H9 (cell line): Measurements from ENCODE around the gene PLCB1. TPM values are rescaled to one million over a fixed set of nuclear protein-coding genes. Genes with fewer than 3 reads are reported as not detected.

ENCODE experiments used
- DNase-seq: peaks from one replicate; pipeline ENCODE4 v3.0.0-alpha.2; 2017
- H2AFZ ChIP-seq: one replicate; pipeline ENCODE4 v1.6.1; 2013; ENCODE audit warnings: mild to moderate bottlenecking, low read length, control low read depth, moderate library complexity
- H2AK5ac ChIP-seq: 2 replicates; pipeline ENCODE4 v1.6.1; 2013; ENCODE audit warnings: low read length, control low read depth, mixed read lengths; ENCODE audit not compliant: insufficient read length
- H2BK120ac ChIP-seq: one replicate; pipeline ENCODE4 v1.6.1; 2013; ENCODE audit warnings: low read depth, mild to moderate bottlenecking, low read length, control low read depth, inconsistent platforms; ENCODE audit not compliant: poor library complexity, severe bottlenecking
- H2BK12ac ChIP-seq: 2 replicates; pipeline ENCODE4 v1.6.1; 2013; ENCODE audit warnings: low read length, control low read depth, mixed read lengths, low read depth; ENCODE audit not compliant: insufficient read length
- H2BK15ac ChIP-seq: 2 replicates; pipeline ENCODE4 v1.6.1; 2013; ENCODE audit warnings: low read depth, low read length, control low read depth
- H2BK20ac ChIP-seq: one replicate; pipeline ENCODE4 v1.6.1; 2013; ENCODE audit warnings: low read depth, mild to moderate bottlenecking, low read length, control low read depth, inconsistent platforms; ENCODE audit not compliant: poor library complexity, severe bottlenecking
- H2BK5ac ChIP-seq: 2 replicates; pipeline ENCODE4 v1.6.1; 2013; ENCODE audit warnings: low read length, control low read depth, mixed read lengths; ENCODE audit not compliant: insufficient read length
- H3K14ac ChIP-seq: 2 replicates; pipeline ENCODE4 v1.6.1; 2013; ENCODE audit warnings: low read length, control low read depth; ENCODE audit not compliant: insufficient read depth
- H3K18ac ChIP-seq: 2 replicates; pipeline ENCODE4 v1.6.1; 2013; ENCODE audit warnings: low read depth, mild to moderate bottlenecking, mixed read lengths, low read length, control low read depth; ENCODE audit not compliant: insufficient read length
- H3K23ac ChIP-seq: 2 replicates; pipeline ENCODE4 v1.6.1; 2013; ENCODE audit warnings: low read length, control low read depth, mixed read lengths, low read depth; ENCODE audit not compliant: insufficient read length
- H3K23me2 ChIP-seq: 2 replicates; pipeline ENCODE4 v1.6.1; 2013; ENCODE audit warnings: low read depth, mild to moderate bottlenecking, mixed read lengths, low read length, control low read depth; ENCODE audit not compliant: insufficient read length, poor library complexity, severe bottlenecking
- H3K27ac ChIP-seq: 2 replicates; pipeline ENCODE4 v1.5.1; 2013; ENCODE audit warnings: low read length, control low read depth, mixed read lengths, low read depth; ENCODE audit not compliant: insufficient read length
- H3K27me3 ChIP-seq: 2 replicates; pipeline ENCODE4 v1.6.1; 2013; ENCODE audit warnings: low read length, control low read depth, inconsistent platforms; ENCODE audit not compliant: insufficient read depth
- H3K4ac ChIP-seq: 2 replicates; pipeline ENCODE4 v1.6.1; 2013; ENCODE audit warnings: low read depth, mild to moderate bottlenecking, control low read depth, inconsistent platforms, low read length, moderate library complexity
- H3K4me1 ChIP-seq: 2 replicates; pipeline ENCODE4 v1.6.1; 2013; ENCODE audit warnings: low read length, control low read depth, inconsistent platforms; ENCODE audit not compliant: insufficient read depth
- H3K4me2 ChIP-seq: 2 replicates; pipeline ENCODE4 v1.6.1; 2013; ENCODE audit warnings: low read length, control low read depth, mixed read lengths; ENCODE audit not compliant: insufficient read length, insufficient read depth
- H3K56ac ChIP-seq: 2 replicates; pipeline ENCODE4 v1.6.1; 2013; ENCODE audit warnings: low read depth, mild to moderate bottlenecking, mixed read lengths, low read length, control low read depth; ENCODE audit not compliant: insufficient read length
- H3K79me1 ChIP-seq: 2 replicates; pipeline ENCODE4 v1.6.1; 2013; ENCODE audit warnings: low read depth, mild to moderate bottlenecking, moderate library complexity, low read length, control low read depth, inconsistent platforms; ENCODE audit not compliant: insufficient read depth, poor library complexity, severe bottlenecking
- H3K79me2 ChIP-seq: 2 replicates; pipeline ENCODE4 v1.6.1; 2013; ENCODE audit warnings: low read length, control low read depth, inconsistent platforms; ENCODE audit not compliant: insufficient read depth
- H3K9ac ChIP-seq: 2 replicates; pipeline ENCODE4 v1.6.1; 2013; ENCODE audit warnings: low read length, control low read depth, mixed read lengths; ENCODE audit not compliant: insufficient read length; ENCODE audit errors: extremely low read depth
- H3K9me3 ChIP-seq: one replicate; pipeline ENCODE4 v1.6.1; 2013; ENCODE audit warnings: low read depth, low read length, inconsistent platforms; ENCODE audit not compliant: control insufficient read depth
- H3T11ph ChIP-seq: one replicate; pipeline ENCODE4 v1.6.1; 2013; ENCODE audit warnings: mild to moderate bottlenecking, low read length, control low read depth, inconsistent platforms
- H4K20me1 ChIP-seq: one replicate; pipeline ENCODE4 v1.6.1; 2013; ENCODE audit not compliant: control insufficient read depth, insufficient read length, insufficient read depth
- H4K5ac ChIP-seq: 2 replicates; pipeline ENCODE4 v1.6.1; 2013; ENCODE audit warnings: low read depth, mild to moderate bottlenecking, mixed read lengths, low read length, control low read depth; ENCODE audit not compliant: insufficient read length
- H4K8ac ChIP-seq: replicated peaks from 2 replicates; pipeline ENCODE4 v1.6.1; 2013; ENCODE audit warnings: low read length, control low read depth, mixed read lengths, low read depth; ENCODE audit not compliant: insufficient read length
- H4K91ac ChIP-seq: 2 replicates; pipeline ENCODE4 v1.6.1; 2013; ENCODE audit warnings: low read depth, mild to moderate bottlenecking, moderate library complexity, mixed read lengths, low read length, control low read depth; ENCODE audit not compliant: insufficient read length
- H3K27ac Mint-ChIP-seq, 3 experiments: 2 replicates in 2 of 3; 3 replicates in 1 of 3; pipeline ENCODE4 v1.8.0; 2020 to 2021; ENCODE audit warnings: mixed read lengths in 3 of 3, mild to moderate bottlenecking in 1 of 3, moderate library complexity in 1 of 3
- H3K27me3 Mint-ChIP-seq: 2 replicates; pipeline ENCODE4 v1.8.0; 2021; ENCODE audit warnings: low read depth, mild to moderate bottlenecking, moderate library complexity, mixed read lengths
- H3K36me3 Mint-ChIP-seq, 3 experiments: 2 replicates in 2 of 3; 3 replicates in 1 of 3; pipeline ENCODE4 v1.8.0; 2020 to 2021; ENCODE audit warnings: low read depth in 3 of 3, mixed read lengths in 3 of 3; ENCODE audit not compliant: insufficient read depth in 1 of 3
- H3K4me1 Mint-ChIP-seq, 2 experiments: 2 replicates each; pipeline ENCODE4 v1.8.0; 2020; ENCODE audit warnings: mixed read lengths in 2 of 2
- H3K4me3 Mint-ChIP-seq, 2 experiments: 2 replicates in 1 of 2; 3 replicates in 1 of 2; pipeline ENCODE4 v1.8.0; 2020 to 2021; ENCODE audit warnings: mild to moderate bottlenecking in 2 of 2, mixed read lengths in 2 of 2, moderate library complexity in 1 of 2
- H3K9me3 Mint-ChIP-seq, 2 experiments: 2 replicates in 1 of 2; 3 replicates in 1 of 2; pipeline ENCODE4 v1.8.0; 2020; ENCODE audit warnings: mild to moderate bottlenecking in 2 of 2, mixed read lengths in 2 of 2, moderate library complexity in 1 of 2
- CTCF ChIP-seq: fragments of 200-600 bp; sonication (generic); conservative IDR thresholded peaks from 3 replicates; pipeline ENCODE4 v1.8.0; 2021; ENCODE audit warnings: antibody characterized with exemption, mild to moderate bottlenecking
- WGBS: extraction: QIAGEN DNeasy Blood & Tissue Kit; methylation state at CpG from one replicate; pipeline ENCODE4 v1.1.7; 2013; ENCODE audit warnings: missing lambda C conversion rate, low lambda C conversion rate, mixed read lengths; ENCODE audit not compliant: insufficient read length; ENCODE audit errors: extremely low coverage; 5-methylcytosine and 5-hydroxymethylcytosine counted together
- total RNA-seq: library from RNA; stranded (reverse); gene quantifications from 2 replicates; pipeline ENCODE4 v1.2.1, GENCODE V29; 2021

The PLCB1 gene
- total RNA-seq, 1 experiment from 2014 or later, result 11.5 TPM

DNA sequence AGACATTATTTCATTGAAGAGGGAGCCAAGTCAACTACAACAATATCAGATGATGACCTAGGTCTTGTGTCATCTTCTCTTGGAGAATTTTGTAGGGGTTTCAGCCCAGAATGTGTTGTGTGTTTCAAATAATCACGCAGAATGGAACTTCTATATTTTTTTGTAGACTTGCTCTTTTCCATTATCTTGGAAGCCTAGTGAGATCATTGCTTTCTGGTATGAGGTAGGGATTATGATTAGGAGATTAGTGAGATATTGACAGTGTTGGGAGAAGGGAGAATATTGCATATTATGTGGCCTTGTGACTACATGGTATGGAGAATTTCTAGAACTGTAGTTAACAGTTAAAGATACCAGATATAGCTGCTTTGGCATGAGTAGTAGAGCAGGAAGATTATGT is 513.3 kb downstream of the PLCB1 start:
- Histone ChIP-seq H3K9me3 (no peaks in the 10 kb centered on the region), H3K79me2 (no peaks in the 10 kb centered on the region), H2BK120ac (no peak overlapping the region), H2AFZ (no peak overlapping the region), H3K79me1 (no peaks in the 10 kb centered on the region), H3K18ac (no peak overlapping the region), H4K8ac (no peak overlapping the region), H3K27me3 (no peaks in the 10 kb centered on the region), H4K20me1 (no peaks in the 10 kb centered on the region), H4K5ac (no peak overlapping the region), H3K23me2 (no peaks in the 10 kb centered on the region), H4K91ac (no peak overlapping the region), H3K4me2 (no peak overlapping the region), H2AK5ac (no peak overlapping the region), H3K4me1 (no peaks in the 10 kb centered on the region), H3K23ac (no peak overlapping the region), H2BK20ac (no peak overlapping the region), H3K14ac (no peak overlapping the region), H3K9ac (no peak overlapping the region), H3K56ac (no peak overlapping the region), H3K27ac (no peak overlapping the region), H3K4ac (no peak overlapping the region), H2BK5ac (no peak overlapping the region), H2BK15ac (no peak overlapping the region), H3T11ph (no peak overlapping the region), H2BK12ac (no peak overlapping the region)
- Mint-ChIP-seq H3K4me1 (peaks cover 6 to 8% of the 10 kb centered on the region in 2 experiments; a peak in 2 of 4 replicates), H3K36me3 (peaks cover 4 to 24% (median 21%) of the 10 kb centered on the region in 3 experiments; a peak in 5 of 7 replicates), H3K27me3 (no peaks in the 10 kb centered on the region; the same call in 1 of the 2 replicates), H3K4me3 (no peak overlapping the region), H3K27ac (no peak overlapping the region; a peak in 1 of 7 replicates), H3K9me3 (peaks cover 3 to 7% of the 10 kb centered on the region in 2 experiments; a peak in 4 of 5 replicates)
- whole genome bisulfite sequencing, result no CpG with 5 or more reads among the region's 1 CpG
- DNase-seq, result no peak
- no peak for TF ChIP-seq CTCF
